HG03520 (cell line): Measurements from ENCODE around the gene APOD.
A peak's percentile ranks its signal among the peaks of the same experiment; 100 is the strongest.
"Not testable (repeated sequence)": the region's sequence is repeated elsewhere in the genome, so short reads cannot be mapped to it uniquely, and the experiment has no call there.

Experiments
- ATAC-seq: cut with Tn5 transposase; IDR thresholded peaks from one replicate; pipeline ENCODE4 v1.9.1; 2021; ENCODE audit warnings: mild to moderate bottlenecking, moderate library complexity; ENCODE audit not compliant: unreplicated experiment

APOD gene

GRCh38 chr3:195583831-195584542 lies at the start of gene APOD:
APOD (minus strand) TSS chr3:195583940; CDS start chr3:195579461, 4,479 bp downstream.
- ATAC-seq, result no peak

- not testable (repeated sequence) for ATAC-seq
These were observed 49.6 kb upstream of the APOD start for GRCh38 chr3:195633351-195633750.

GRCh38 chr3:195632501-195633185 lies 48.9 kb upstream of the APOD start:
- not testable (repeated sequence) for ATAC-seq

- ATAC-seq, result not testable (repeated sequence)
These were observed 48.3 kb upstream of the APOD start for GRCh38 chr3:195632046-195632445.

GRCh38 chr3:195630938-195631495 lies 47.3 kb upstream of the APOD start:
- ATAC-seq, result not testable (repeated sequence)

GRCh38 chr3:195630086-195630917 lies 46.6 kb upstream of the APOD start:
- ATAC-seq, result not testable (repeated sequence)

- not testable (repeated sequence) for ATAC-seq
These were observed 45.9 kb upstream of the APOD start for GRCh38 chr3:195629682-195630081.

GRCh38 chr3:195628386-195628920 lies 44.7 kb upstream of the APOD start:
- not testable (repeated sequence) for ATAC-seq

- ATAC-seq, result not testable (repeated sequence)
These were observed 44.0 kb upstream of the APOD start for GRCh38 chr3:195627515-195628385.

- ATAC-seq, result peak; percentile 81
These were observed 41.1 kb upstream of the APOD start for GRCh38 chr3:195624603-195625560.

GRCh38 chr3:195624171-195624570 lies 40.4 kb upstream of the APOD start:
- ATAC-seq, result peak; percentile 5

GRCh38 chr3:195623217-195623965 lies 39.7 kb upstream of the APOD start:
- not testable (repeated sequence) for ATAC-seq

GRCh38 chr3:195622523-195623170 lies 38.9 kb upstream of the APOD start:
- not testable (repeated sequence) for ATAC-seq

GRCh38 chr3:195622012-195622411 lies 38.3 kb upstream of the APOD start:
- not testable (repeated sequence) for ATAC-seq

GRCh38 chr3:195621095-195621494 lies 37.4 kb upstream of the APOD start:
- ATAC-seq, result not testable (repeated sequence)

GRCh38 chr3:195620476-195620875 lies 36.7 kb upstream of the APOD start:
- not testable (repeated sequence) for ATAC-seq
